HK-2 (cell line): ENCODE data around the gene RNF213.
"Not testable (repeated sequence)": the region's sequence is repeated elsewhere in the genome, so short reads cannot be mapped to it uniquely, and the experiment has no call there.

Source experiments
- DNase-seq: peaks from one replicate; pipeline ENCODE4 v3.0.0-alpha.2; 2018; ENCODE audit not compliant: unreplicated experiment

RNF213 gene

DNA sequence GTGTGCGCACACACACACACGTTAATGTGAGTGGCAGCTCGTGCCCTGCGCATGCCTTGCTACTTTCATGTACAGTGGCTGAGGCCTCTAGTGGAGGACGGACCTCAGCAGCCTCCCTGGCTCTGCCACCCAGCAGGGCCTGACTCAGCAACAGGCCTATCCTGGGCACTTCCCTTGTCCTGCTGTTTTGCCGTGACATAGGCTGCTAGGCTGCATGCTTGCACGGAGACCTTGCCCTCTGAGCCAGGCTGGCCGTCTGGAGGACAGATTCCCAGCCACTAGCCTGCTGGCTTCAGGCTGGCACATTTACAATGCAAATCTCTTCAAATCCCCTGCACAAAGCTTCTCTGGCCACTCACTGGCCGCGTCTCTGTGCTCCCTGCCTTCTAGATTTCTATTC lies 9.5 kb downstream of the RNF213 start:
- no peak for DNase-seq

DNA sequence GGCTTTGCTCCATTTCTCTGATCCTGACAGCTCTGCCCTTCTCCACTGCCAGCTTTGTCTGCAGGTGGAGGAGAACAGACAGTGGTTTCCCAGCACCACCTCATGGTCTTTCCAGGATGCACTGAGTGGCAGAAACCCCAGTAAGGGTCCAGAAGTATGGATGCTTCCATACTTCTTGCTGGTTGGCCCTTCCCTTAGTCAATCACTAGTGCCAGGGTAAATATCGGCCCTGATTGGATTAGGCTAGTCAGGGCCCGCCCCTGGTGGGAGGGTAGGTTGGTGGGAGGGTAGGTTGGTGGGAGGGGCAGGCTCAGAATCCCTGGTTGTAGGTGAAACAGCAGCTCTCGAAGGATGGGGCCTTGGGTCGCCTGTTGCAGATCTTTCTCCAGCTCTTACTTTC lies 10.2 kb downstream of the RNF213 start:
- DNase-seq, result peak; percentile 29

DNA sequence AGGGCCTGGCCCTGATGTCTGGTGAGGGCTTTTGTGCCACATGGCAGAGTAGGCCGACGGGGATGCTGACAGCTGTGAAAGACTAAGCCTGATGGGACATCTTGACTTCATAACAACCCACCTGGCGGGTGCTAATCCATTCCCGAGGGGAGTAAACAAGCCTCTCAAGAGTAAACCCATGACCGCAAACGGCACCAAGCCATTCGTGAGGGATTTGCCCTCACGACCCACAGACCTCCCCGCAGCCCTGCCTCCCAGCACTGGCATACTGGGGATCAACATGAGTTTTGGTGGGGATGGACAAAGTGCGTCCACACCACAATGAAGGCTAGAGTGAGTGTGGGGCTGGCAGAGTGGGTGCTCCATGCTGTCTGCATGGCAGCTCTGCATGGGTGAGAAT lies 11.7 kb downstream of the RNF213 start:
- no peak for DNase-seq

DNA sequence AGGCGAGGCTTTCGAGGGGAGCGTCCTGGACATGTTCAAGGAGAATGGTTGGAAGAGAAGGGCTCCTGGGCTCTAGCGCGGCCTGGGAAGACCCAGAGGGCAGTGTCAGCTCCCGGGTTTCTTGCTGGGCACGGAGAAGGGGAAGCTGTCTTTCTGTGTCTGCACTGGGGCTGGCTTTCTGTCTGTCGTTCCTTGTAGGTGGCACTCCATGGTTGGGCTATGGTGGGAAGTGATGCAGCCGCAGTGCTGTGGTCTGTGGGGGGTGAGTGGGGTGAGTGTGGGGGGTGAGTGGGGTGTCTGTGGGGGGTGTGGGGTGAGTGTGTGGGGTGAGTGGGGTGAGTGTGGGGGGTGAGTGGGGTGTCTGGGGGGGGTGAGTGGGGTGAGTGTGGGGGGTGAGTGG lies 13.7 kb downstream of the RNF213 start:
- DNase-seq, result no peak

DNA sequence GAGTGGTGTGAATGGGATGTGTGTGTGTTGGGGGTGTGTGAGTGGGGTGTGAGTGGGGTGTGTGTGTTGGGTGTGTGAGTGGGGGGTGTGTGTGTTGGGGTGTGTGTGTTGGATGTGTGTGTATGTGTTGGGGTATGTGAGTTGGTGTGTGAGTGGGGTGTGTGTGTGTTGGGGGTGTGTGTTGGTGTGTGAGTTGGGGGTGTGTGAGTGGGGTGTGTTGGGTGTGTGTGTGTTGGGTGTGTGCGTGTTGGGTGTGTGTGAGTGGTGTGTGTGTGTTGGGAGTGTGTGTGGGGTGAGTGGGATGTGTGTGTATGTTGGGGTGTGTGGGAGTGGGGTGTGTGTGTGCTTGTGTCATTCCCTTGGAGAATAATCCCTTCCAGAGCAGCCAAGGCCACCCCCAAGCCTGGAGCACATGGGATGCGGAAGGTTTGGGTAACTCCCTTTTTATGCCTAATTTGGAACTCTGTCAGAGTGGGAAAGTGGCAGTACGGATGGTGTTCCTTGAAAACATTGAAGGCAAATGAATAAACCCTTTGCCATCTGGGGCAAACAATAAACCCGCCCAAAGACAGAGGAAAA lies 14.3 kb downstream of the RNF213 start:
- DNase-seq, result no peak

DNA sequence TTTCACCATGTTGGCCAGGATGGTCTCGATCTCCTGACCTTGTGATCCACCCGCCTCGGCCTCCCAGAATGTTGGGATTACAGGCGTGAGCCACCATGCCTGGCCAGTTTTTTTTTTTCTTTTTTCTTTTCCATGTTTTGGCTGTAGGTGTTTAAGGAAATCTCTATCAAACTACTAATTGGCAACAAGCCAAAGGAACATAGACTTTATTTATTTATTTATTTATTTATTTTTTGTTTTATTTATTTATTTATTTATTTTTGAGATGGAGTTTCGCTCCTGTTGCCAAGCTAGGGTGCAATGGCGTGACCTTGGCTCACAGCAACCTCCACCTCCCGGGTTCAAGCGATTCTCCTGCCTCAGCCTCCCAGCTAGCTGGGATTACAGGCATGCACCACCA lies 15.2 kb downstream of the RNF213 start:
- not testable (repeated sequence) for DNase-seq

DNA sequence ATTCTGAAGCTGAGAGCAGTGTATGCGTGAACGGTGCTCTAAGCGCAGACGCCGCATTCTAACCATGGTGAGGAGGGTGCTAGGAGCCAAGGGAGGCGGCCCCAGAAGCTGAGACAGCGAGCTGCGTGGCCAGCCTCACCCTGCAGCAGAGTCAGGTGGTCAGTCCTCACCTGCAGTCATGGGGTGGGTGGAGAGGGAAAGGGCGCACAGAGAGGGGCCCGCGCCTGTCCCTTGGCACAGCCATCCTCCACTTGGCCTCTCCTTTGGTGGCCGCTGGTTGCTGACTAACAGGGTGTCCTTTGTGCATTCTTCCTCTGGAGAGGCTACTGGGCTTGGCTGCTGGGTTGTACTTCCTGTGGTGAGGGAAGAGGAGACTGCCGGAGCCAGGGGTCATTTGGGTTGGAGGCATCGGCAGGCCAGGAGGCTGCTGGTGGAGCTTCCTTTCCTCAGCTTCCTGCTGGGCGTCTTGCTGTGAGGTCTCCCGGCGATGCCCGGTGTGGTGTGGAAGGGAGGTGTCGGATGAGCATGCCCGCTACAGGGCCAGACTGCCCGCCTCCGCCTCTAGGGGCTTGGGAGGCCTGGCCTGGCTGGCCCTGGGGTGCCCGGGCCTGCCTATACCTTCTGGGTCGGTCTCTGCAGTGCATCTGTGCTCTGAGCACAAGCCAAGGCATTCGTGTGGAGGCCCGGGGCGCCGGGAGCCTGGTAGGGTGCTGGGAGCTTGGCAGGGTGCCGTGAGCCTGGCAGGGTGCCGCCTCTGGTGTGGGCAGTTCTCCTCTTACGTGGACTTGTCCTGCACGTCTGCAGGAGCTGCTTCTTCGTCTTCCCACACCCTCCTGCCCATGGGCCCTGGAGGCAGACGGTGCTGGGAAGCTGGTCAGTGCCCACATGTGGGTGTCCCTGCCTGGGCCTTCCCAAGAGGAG lies 17.4 kb downstream of the RNF213 start:
- DNase-seq, result no peak

DNA sequence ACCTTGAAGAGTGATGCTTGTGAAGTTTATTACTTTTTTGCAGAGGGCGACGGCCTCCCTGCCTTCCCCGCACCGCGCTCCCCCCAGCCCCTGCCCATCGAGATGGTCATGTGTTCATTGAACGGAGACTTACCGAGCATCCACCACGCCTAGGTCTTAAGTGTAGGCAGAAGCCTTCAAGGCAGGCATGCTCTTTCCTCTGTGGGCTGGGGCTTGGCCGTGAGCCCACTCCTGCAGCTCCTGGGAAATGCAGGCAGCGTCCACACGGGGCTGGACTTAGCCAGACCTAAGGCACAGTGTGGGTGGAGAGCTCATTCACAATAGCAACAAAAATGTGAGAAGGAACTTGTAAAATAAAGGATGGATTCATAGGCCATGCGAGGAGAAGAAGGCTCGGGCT lies 19.2 kb downstream of the RNF213 start:
- no peak for DNase-seq

DNA sequence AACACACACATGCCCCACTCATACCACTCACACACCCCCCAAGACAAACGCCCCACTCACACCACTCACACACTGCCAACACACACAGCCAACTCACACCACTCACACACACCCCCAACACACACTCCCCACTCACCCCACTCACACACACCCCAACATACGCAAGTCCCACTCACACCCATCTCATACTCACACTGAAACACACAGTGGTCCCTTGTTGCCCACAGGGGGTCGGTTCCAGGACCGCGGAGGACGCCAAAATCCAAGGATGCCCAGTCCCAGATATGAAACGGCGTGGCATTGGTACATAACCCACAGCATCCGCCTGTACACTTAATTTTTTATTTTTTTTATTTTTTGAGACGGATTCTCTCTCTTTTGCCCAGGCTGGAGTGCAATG lies 20.9 kb downstream of the RNF213 start:
- no peak for DNase-seq

DNA sequence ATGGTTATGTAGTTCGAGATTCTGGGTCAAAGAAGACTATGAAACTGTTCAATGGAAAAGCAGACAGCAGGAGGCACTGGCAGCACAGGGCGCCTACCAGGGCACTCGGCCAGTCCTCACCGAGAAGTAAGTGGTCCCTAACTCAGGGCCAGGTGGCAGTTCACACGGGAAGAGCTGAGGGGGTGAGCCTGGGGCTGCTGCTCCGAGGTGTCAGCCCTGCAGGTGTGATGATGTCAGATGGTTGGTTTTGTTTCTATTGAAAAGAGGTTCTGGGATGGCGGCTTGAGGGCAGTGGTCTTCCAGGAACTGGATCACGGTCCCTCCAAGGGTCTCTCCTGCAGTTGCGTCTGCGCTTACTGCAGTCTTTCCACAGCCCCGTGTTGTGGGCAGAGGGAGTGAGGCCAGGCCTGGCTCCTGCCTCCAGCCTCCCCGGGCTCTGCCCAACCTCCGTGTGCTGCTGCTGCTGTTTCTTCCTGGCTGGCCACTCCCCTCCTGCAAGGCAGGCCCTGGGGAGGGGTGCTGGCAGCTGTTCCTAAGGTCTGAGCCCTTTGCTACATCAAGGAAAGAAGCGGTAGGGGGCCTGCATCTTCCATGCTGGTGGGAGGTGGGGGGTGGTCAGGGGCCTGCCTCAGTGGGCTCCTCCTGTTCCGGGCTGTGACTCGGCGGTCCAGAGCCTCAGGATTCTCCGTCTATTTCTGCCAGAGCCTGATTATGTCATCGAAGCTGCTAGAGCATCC lies 22.6 kb downstream of the RNF213 start:
- DNase-seq, result no peak

DNA sequence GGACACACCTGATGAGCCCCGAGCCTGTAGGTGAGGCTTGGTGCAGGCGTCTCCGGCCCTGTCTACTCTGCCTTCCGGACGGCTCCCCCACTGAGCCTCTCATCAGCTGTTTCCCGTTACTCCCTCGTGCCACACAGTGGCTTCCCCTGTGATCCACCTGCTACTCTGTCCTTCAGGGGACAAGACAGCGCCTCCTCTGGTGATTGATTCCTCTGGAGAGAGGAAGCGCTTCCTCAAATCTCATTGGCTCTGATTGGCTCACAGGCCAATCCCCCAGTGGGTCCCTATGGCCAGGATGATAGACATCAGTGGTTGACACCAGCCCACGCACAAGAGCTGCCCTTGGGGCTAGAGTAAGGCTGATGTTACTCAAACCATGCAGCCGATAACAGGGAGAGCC lies 24.0 kb downstream of the RNF213 start:
- no peak for DNase-seq

DNA sequence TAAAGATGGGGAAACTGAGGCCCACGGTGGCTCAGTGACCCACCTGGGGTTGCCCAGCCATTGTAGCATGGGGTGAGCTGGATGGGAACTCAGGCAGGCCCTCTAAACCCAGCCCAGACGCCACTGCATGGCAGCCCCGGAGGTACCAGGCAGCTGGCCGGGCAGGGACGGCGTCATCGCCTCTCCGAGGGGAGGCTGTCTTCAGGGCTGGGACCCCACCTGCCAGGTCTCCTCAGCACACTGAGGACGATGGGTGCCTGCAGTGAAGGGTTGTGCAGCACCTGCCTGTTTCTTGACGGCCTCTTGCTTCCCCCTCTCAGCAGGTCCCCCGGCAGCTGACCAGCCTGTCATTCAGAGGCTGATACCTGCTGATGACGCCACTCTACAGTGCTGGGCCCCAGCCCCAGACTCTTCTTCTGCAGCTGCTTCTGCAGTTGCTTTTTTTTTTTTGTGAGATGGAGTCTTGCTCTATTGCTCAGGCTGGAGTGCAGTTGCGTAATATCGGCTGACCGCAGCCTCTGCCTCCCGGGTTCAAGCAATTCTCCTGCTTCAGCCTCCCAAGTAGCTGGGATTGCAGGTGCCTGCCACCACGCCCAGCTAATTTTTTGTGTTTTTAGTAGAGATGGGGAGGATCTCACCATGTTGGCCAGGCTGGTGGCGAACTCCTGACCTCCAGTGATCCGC lies 24.7 kb downstream of the RNF213 start:
- DNase-seq, result no peak

DNA sequence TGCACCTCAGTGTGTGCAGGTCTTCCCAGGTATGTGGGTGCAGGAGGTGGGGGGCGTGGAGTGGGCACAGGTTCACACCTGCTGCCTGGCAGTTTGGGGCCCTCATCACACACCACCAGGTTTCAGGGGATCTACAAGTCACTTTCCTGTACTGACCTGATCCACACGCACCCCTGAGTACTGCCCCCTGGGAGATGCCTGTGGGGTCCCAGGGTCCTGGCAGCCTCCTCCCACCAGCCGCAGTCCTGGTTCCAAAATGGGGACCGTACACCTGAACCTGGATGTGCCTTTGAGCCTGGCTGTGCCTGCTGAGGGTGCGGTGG lies 25.9 kb downstream of the RNF213 start:
- DNase-seq, result no peak

DNA sequence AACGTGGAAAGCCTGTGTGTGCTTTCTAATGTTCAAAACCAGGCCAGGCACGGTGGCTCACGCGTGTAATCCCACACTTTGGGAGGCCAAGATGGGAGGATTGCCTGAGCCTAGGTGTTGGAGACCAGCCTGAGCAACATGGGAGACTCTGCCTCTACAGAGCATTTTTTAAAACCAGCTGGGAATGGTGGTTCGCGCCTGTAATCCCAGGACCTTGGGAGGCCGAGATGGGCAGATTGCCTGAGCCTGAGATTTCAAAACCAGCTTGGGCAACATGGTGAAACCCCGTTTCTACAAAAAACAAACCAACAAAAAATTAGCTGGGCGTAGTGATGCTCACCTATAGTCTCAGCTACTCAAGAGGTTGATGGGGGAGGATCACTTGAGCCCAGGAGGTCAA lies 26.4 kb downstream of the RNF213 start:
- DNase-seq, result no peak

DNA sequence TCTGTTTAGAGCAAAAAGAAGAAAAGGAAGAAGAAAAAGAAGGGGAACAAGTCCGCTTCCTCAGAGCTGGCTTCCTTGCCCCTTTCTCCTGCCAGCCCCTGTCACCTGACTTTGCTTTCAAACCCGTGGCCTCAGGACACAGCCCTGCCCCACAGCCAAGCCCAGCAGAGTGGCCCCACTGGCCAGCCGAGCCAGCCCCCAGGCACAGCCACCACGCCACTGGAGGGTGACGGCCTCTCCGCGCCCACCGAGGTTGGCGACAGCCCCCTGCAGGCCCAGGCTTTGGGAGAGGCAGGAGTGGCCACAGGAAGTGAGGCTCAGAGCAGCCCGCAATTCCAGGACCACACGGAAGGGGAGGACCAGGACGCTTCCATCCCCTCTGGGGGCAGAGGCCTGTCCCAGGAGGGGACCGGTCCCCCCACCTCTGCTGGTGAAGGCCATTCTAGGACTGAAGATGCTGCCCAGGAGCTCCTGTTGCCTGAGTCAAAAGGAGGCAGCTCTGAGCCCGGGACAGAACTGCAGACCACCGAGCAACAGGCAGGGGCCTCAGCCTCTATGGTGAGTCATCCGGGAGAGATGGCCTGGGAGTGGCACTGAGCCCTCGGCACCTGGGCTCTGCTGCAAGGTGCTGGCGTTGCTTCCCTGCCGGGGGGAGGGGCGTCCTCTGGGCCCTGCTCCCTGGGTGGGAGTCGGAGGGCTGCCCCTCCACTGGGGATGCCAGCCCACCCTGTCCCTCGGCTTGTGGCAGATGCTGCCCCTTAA lies 27.3 kb downstream of the RNF213 start:
- DNase-seq, result no peak

DNA sequence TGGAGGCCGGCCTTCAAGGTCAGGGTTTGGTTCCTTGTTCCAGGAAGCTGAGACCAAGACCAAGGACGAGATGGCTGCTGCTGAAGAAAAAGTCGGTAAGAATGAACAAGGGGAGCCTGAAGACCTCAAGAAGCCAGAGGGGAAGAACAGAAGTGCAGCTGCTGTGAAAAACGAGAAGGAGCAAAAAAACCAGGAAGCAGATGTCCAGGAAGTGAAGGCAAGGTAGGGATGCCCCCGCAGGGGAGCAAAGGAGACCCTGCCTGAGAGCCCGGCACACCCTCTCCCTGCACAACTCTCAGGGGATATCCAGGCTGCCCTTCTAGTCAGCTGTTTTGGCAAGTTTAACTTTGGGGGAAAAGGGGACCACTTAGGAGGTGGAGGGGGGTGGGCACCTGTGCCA lies 29.0 kb downstream of the RNF213 start:
- DNase-seq, result no peak

DNA sequence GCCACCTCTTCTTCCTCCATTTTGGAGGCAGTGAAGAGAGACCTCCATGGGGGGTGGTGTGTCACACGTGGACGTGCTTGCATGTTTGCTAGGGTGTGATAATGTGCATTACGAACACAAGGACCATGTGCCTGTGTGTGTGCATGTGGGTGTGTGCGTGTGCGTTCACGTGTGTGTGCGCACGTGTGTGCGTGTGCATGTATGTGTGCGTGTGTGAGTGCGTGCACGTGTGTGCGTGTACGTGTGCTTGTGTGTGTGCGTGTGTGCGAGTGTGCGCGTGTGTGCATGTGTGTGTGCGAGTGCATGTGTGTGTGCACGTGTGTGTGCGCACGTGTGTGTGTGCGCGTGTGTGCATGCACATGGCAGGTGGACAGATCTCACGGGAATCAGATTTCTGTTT lies 29.5 kb downstream of the RNF213 start:
- no peak for DNase-seq

DNA sequence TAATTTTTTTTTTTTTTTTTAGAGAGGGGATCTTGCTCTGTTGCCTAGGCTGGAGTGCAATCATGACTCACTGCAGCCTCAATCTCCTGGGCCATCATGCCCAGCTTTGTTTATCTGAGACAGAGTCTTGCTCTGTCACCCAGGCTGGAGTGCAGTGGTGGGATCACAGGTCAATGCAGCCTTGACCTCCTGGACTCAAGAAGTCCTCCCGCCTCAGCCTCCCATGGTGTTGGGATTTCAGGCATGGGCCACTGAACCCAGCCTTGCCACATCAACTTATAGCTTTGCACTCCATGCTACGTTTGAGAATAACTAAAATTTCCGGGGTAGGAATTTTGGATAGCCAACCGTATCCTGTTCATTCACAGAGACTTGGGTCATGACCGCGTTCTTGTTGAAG lies 30.6 kb downstream of the RNF213 start:
- DNase-seq, result no peak

DNA sequence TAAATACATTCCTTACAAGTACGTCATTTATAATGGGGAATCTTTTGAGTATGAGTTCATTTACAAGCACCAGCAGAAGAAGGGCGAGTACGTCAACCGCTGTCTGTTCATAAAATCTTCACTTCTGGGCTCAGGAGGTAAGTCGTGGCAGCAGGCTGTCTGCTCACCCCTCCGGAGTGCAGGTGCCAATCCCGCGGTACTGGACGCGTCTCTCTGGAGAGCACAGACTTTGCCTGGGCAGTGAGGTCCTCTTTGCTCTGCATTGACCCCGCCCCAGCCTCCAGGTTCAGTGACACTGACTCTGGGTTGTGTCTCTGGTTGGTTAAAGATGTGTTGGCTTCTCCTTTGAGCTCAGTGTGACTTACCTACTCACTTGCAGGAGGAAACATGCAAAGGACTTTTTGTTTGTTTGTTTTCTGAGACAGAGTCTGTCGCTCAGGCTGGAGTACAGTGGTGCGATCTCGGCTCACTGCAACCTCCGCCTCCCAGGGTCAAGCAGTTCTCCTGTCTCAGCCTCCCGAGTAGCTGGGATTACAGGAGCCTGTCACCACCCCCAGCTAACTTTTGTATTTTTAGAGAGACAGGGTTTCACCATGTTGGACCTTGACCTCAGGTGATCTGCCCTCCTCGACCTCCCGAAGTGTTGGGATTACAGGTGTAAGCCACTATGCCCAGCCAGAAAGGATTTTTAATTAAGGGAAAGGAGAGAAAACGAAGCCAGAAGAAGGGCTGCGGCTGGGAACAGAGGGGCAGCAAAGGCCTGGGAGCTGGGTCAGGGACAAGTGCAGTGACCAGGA lies 31.2 kb downstream of the RNF213 start:
- DNase-seq, result no peak

DNA sequence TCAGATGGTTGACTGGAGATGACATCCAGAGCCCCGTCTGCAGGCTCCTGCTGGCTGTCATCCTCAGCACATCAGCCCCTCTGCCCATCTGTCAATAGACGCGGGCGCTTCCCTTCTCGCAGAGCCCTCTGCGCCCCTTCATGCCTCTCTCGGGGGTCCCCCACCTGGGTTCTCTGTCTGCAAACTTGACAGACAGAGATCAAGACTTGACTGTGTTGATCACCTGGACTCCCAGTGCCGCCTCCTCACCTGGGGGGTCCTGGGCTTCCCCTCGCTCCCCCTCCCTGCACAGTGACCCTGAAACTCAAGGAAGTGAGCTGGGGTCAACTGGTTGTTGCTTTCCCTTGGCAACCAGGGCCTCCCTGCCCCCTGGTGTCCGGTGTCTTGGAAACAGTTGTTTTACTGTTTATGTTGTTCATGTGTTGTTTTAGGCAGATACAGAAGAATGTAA lies 31.9 kb downstream of the RNF213 start:
- DNase-seq, result no peak

DNA sequence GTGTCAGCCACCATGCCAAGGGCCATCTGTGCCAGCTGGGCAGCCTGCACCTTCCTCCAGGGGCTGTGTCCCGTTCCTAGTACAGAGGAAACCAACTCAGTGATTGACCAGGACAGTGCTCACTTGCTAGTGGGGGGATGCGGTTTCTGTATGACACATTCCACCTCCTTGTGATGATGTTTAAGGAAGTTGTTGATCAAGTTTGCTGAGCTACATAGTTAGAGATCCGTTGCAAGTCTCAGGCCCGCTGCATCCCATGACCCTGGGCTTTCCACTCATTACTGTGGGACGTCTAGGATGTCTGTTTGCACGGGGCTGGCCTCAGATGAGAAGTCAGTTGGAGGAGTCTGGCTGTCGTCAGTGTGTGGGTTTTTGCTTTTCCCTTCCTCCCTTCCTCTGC lies 33.6 kb downstream of the RNF213 start:
- DNase-seq, result no peak
